Stimulated activated CD4-positive, alpha-beta T cell treated with anti-CD3 and anti-CD28 coated beads, Interleukin-12 subunit alpha, Interleukin-12 subunit beta, amount 100 ng/mL, for 48 hours (primary cell): ENCODE measurements around the gene RGSL1.
"Not testable (repeated sequence)": the region's sequence is repeated elsewhere in the genome, so short reads cannot be mapped to it uniquely, and the experiment has no call there.

Source experiments
- DNase-seq, 3 donors: peaks; one replicate each; pipeline ENCODE4 v3.0.0-alpha.2; 2020; ENCODE audit warnings: low read depth in 2 of 3, low spot score in 1 of 3

The RGSL1 gene

GRCh38 chr1:182446033-182446669 is 3.8 kb upstream of the RGSL1 start:
- DNase-seq = peak in 1 of 3 donors; percentile 55

- DNase-seq = not testable (repeated sequence)
Observed at GRCh38 chr1:182447124-182447523, 2.8 kb upstream of the RGSL1 start.

GRCh38 chr1:182447660-182448059 is 2.3 kb upstream of the RGSL1 start:
- DNase-seq = no peak

GRCh38 chr1:182453631-182454030 is 3.7 kb downstream of the RGSL1 start:
- DNase-seq = no peak

GRCh38 chr1:182457844-182458243 is 7.9 kb downstream of the RGSL1 start:
- DNase-seq = no peak

- DNase-seq = no peak
Observed at GRCh38 chr1:182459949-182460348, 10.0 kb downstream of the RGSL1 start.

GRCh38 chr1:182460550-182460951 is 10.6 kb downstream of the RGSL1 start:
- DNase-seq = no peak

- DNase-seq = no peak
Observed at GRCh38 chr1:182473556-182473955, 23.6 kb downstream of the RGSL1 start.

- DNase-seq = no peak
Observed at GRCh38 chr1:182476625-182477024, 26.7 kb downstream of the RGSL1 start.

GRCh38 chr1:182478238-182478637 is 28.3 kb downstream of the RGSL1 start:
- DNase-seq = no peak

- DNase-seq = no peak
Observed at GRCh38 chr1:182484067-182484466, 34.1 kb downstream of the RGSL1 start.

- no peak for DNase-seq
Observed at GRCh38 chr1:182484531-182485257, 34.7 kb downstream of the RGSL1 start.

- no peak for DNase-seq
Observed at GRCh38 chr1:182485861-182486260, 35.9 kb downstream of the RGSL1 start.

- no peak for DNase-seq
Observed at GRCh38 chr1:182488803-182489202, 38.9 kb downstream of the RGSL1 start.

- DNase-seq = no peak
Observed at GRCh38 chr1:182493063-182493462, 43.1 kb downstream of the RGSL1 start.

- DNase-seq = no peak
Observed at GRCh38 chr1:182495002-182495401, 45.1 kb downstream of the RGSL1 start.

GRCh38 chr1:182495693-182496092 is 45.7 kb downstream of the RGSL1 start:
- no peak for DNase-seq

- DNase-seq = no peak
Observed at GRCh38 chr1:182507685-182508084, 57.7 kb downstream of the RGSL1 start.

GRCh38 chr1:182515556-182515955 is 65.6 kb downstream of the RGSL1 start:
- DNase-seq = no peak

- DNase-seq = no peak
Observed at GRCh38 chr1:182520736-182521135, 70.8 kb downstream of the RGSL1 start.

GRCh38 chr1:182525342-182525741 is 75.4 kb downstream of the RGSL1 start:
- no peak for DNase-seq

GRCh38 chr1:182527680-182528079 is 77.7 kb downstream of the RGSL1 start:
- no peak for DNase-seq

- not testable (repeated sequence) for DNase-seq
Observed at GRCh38 chr1:182528206-182528605, 78.3 kb downstream of the RGSL1 start.
